AG20443 (cell line): ENCODE data around the gene CDCA8.
"Not testable (repeated sequence)": the region's sequence is repeated elsewhere in the genome, so short reads cannot be mapped to it uniquely, and the experiment has no call there.

Source experiments
- DNase-seq: peaks from one replicate; pipeline ENCODE4 v3.0.0; 2012; ENCODE audit warnings: low spot score, mixed read lengths

CDCA8 gene

GRCh38 chr1:37718181-37718900 lies 26.0 kb downstream of the CDCA8 start:
- DNase-seq, result no peak

- no peak for DNase-seq
These were observed 26.7 kb downstream of the CDCA8 start for GRCh38 chr1:37718901-37719571.

GRCh38 chr1:37719572-37720195 lies 27.4 kb downstream of the CDCA8 start:
- peak; percentile 41 for DNase-seq

GRCh38 chr1:37720231-37721130 lies 28.2 kb downstream of the CDCA8 start:
- DNase-seq, result no peak

- no peak for DNase-seq
These were observed 29.2 kb downstream of the CDCA8 start for GRCh38 chr1:37721565-37721964.

- no peak for DNase-seq
These were observed 30.1 kb downstream of the CDCA8 start for GRCh38 chr1:37722181-37723071.

- DNase-seq, result no peak
These were observed 30.7 kb downstream of the CDCA8 start for GRCh38 chr1:37723072-37723389.

GRCh38 chr1:37723390-37724078 lies 31.2 kb downstream of the CDCA8 start:
- no peak for DNase-seq

- no peak for DNase-seq
These were observed 32.3 kb downstream of the CDCA8 start for GRCh38 chr1:37724575-37724974.

GRCh38 chr1:37725851-37726613 lies 33.7 kb downstream of the CDCA8 start:
- no peak for DNase-seq

- DNase-seq, result no peak
These were observed 34.7 kb downstream of the CDCA8 start for GRCh38 chr1:37726751-37727585.

- DNase-seq, result no peak
These were observed 36.1 kb downstream of the CDCA8 start for GRCh38 chr1:37728416-37728815.

GRCh38 chr1:37730376-37730775 lies 38.1 kb downstream of the CDCA8 start:
- no peak for DNase-seq

GRCh38 chr1:37731312-37732019 lies 39.1 kb downstream of the CDCA8 start:
- peak; percentile 3 for DNase-seq

- DNase-seq, result no peak
These were observed 39.9 kb downstream of the CDCA8 start for GRCh38 chr1:37732111-37732780.

- DNase-seq, result no peak
These were observed 42.6 kb downstream of the CDCA8 start for GRCh38 chr1:37734629-37735591.

- not testable (repeated sequence) for DNase-seq
These were observed 45.7 kb downstream of the CDCA8 start for GRCh38 chr1:37737975-37738374.
